Heart left ventricle (tissue), 13 donors: Measurements from ENCODE around the gene FRA10AC1.

Experiments used
- POLR2A ChIP-seq, 2 donors: fragments of 450-650 bp; IDR thresholded peaks; one replicate each; pipeline ENCODE4 v1.6.1; 2017; ENCODE audit warnings: antibody characterized with exemption in 2 of 2, mild to moderate bottlenecking in 2 of 2, moderate library complexity in 2 of 2
- TF ChIP-seq, protein P1 (sequence below), 12 donors: fragments of 200-600 bp; sonication (generic) in 4 of 12; IDR thresholded peaks; one replicate each; pipeline versions ENCODE4 v1.5.0 to v1.8.0; 2018 to 2022; ENCODE audit warnings: antibody characterized with exemption in 12 of 12, mild to moderate bottlenecking in 5 of 12
- donor health status: ischemic (EF 13 %, LVEDD 7.1; RV severe dilation, severe dysfunction).
- donor health status: DM: no; HTN: yes; CAD: no.
- donor health status: DM: no; HTN: no; CAD: no.
- donor health status: ischemic (EF 25% LVEDD 6.9; RV normal size, moderate dysfunction).
- donor health status: ischemic (EF 25% LVEDD 5.7; RV mildly dilated, moderate dysfunction).
- donor health status: ischemic (EF 35%, LVEDD 5.7; RV mildly dilated, moderate dysfunction).
- donor health status: nonischemic (EF 11% LVEDD 7.7; RV severe dilation, severe dysfunction).
- donor health status: DM: yes; HTN: yes; CAD: no.
- donor health status: PGD.
- donor health status: ischemic (EF 29% LVEDD 5.4; RV normal size, mild dysfunction).
- donor health status: nonischemic (EF 23%, LVEDD 6.1; RV moderate dilation, normal function).

DNA sequence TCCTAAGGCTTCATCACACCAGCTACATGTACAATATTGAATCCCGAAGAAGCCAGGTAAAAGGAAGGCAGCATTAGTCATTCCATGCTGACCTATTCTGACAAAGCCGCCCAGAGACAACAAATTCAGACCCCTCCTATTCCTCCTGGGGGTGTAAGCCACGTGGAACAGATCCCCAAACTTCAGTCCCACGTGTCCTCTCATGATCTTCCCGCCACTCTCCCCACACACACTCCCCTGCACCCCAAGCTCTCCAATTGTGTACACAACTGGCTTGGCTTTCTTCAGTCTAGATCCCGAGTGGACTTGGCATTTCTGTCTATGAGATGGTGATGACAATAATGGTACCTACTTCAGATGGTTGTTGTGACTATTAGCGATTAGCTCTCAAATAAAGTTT is 81.5 kb downstream of the FRA10AC1 start:
- TF ChIP-seq, protein P1, sequence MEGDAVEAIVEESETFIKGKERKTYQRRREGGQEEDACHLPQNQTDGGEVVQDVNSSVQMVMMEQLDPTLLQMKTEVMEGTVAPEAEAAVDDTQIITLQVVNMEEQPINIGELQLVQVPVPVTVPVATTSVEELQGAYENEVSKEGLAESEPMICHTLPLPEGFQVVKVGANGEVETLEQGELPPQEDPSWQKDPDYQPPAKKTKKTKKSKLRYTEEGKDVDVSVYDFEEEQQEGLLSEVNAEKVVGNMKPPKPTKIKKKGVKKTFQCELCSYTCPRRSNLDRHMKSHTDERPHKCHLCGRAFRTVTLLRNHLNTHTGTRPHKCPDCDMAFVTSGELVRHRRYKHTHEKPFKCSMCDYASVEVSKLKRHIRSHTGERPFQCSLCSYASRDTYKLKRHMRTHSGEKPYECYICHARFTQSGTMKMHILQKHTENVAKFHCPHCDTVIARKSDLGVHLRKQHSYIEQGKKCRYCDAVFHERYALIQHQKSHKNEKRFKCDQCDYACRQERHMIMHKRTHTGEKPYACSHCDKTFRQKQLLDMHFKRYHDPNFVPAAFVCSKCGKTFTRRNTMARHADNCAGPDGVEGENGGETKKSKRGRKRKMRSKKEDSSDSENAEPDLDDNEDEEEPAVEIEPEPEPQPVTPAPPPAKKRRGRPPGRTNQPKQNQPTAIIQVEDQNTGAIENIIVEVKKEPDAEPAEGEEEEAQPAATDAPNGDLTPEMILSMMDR (IDR thresholded peaks at IDR 0.05) = no peak
- no peak for TF ChIP-seq POLR2A (IDR thresholded peaks at IDR 0.05)
